Measurements from ENCODE around the gene SMPD3.

DNA sequence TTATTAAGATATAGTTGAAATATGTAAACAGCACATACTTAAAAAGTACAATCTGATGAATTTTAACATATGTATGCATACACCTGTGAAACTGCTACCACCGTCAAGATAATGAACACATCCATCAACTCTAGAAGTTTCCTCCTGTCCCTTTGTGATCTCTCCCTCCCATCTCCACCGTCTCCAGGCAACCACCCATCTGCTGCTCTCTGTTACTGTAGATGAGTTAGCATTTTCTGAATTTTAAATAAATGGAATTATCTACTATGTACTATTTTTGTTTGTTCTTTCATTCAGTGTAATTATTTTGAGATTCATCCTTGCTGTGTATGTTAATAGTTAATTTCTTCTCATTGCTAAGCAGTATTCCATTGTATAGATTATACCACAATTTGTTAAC, 40.2 kb upstream of the SMPD3 start:
- TF ChIP-seq, protein P1, sequence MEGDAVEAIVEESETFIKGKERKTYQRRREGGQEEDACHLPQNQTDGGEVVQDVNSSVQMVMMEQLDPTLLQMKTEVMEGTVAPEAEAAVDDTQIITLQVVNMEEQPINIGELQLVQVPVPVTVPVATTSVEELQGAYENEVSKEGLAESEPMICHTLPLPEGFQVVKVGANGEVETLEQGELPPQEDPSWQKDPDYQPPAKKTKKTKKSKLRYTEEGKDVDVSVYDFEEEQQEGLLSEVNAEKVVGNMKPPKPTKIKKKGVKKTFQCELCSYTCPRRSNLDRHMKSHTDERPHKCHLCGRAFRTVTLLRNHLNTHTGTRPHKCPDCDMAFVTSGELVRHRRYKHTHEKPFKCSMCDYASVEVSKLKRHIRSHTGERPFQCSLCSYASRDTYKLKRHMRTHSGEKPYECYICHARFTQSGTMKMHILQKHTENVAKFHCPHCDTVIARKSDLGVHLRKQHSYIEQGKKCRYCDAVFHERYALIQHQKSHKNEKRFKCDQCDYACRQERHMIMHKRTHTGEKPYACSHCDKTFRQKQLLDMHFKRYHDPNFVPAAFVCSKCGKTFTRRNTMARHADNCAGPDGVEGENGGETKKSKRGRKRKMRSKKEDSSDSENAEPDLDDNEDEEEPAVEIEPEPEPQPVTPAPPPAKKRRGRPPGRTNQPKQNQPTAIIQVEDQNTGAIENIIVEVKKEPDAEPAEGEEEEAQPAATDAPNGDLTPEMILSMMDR (IDR thresholded peaks at IDR 0.05), result no peak
- TF ChIP-seq POLR2A (IDR thresholded peaks at IDR 0.05), result no peak

All from uterus (tissue), 2 donors.